Heart left ventricle (tissue), 16 donors: ENCODE results near the gene PSMA2. TPM values are rescaled to one million over a fixed set of nuclear protein-coding genes. Genes with fewer than 3 reads are reported as not detected.

Source experiments
- ATAC-seq, 4 donors: fragments of 200-7000 bp; cut with Tn5 transposase; one replicate each; pipeline ENCODE4 v1.9.1; 2020 to 2022; ENCODE audit warnings: moderate library complexity in 4 of 4, mild to moderate bottlenecking in 3 of 4, moderate number of reproducible peaks in 1 of 4
- DNase-seq, 5 donors: peaks; one replicate each; pipeline ENCODE4 v3.0.0-alpha.2; 2020
- H3K27ac ChIP-seq, 12 donors: fragments of 200-600 bp; sonication (generic) in 4 of 12; one replicate each; pipeline versions ENCODE4 v1.5.0 to v1.8.0; 2016 to 2022; ENCODE audit warnings: mild to moderate bottlenecking in 2 of 12
- H3K27me3 ChIP-seq, 9 donors: fragments of 200-600 bp; sonication (generic) in 2 of 9; one replicate each; pipeline versions ENCODE4 v1.5.1 to v1.8.0; 2016 to 2022; ENCODE audit warnings: mild to moderate bottlenecking in 3 of 9
- H3K36me3 ChIP-seq, 9 donors: fragments of 200-600 bp; sonication (generic) in 2 of 9; one replicate each; pipeline versions ENCODE4 v1.5.0 to v1.8.0; 2018 to 2022; ENCODE audit warnings: mild to moderate bottlenecking in 2 of 9
- H3K4me1 ChIP-seq, 12 donors: fragments of 200-600 bp; sonication (generic) in 4 of 12; one replicate each; pipeline versions ENCODE4 v1.5.0 to v1.8.0; 2016 to 2022; ENCODE audit warnings: mild to moderate bottlenecking in 3 of 12
- H3K4me3 ChIP-seq, 12 donors: fragments of 200-600 bp; sonication (generic) in 4 of 12; one replicate each; pipeline versions ENCODE4 v1.5.0 to v1.8.0; 2017 to 2022; ENCODE audit warnings: mild to moderate bottlenecking in 9 of 12, moderate library complexity in 4 of 12
- H3K9me3 ChIP-seq, 12 donors: fragments of 200-600 bp; sonication (generic) in 4 of 12; one replicate each; pipeline versions ENCODE4 v1.5.0 to v1.8.0; 2016 to 2022; ENCODE audit warnings: mild to moderate bottlenecking in 1 of 12
- CTCF ChIP-seq, 12 donors: fragments of 200-600 bp; sonication (generic) in 4 of 12; IDR thresholded peaks; one replicate each; pipeline versions ENCODE4 v1.5.0 to v1.8.0; 2018 to 2022; ENCODE audit warnings: antibody characterized with exemption in 12 of 12, mild to moderate bottlenecking in 5 of 12
- POLR2A ChIP-seq, 2 donors: fragments of 450-650 bp; IDR thresholded peaks; one replicate each; pipeline ENCODE4 v1.6.1; 2017; ENCODE audit warnings: antibody characterized with exemption in 2 of 2, mild to moderate bottlenecking in 2 of 2, moderate library complexity in 2 of 2
- WGBS, 4 donors: extraction: QIAGEN DNeasy Blood & Tissue Kit in 2 of 4; methylation state at CpG; one replicate each; pipeline versions ENCODE4 v1.1.5 to v1.1.7; 2013 to 2018; 5-methylcytosine and 5-hydroxymethylcytosine counted together
- intact Hi-C, 10 donors: fragments of 100-400 bp; cut with DNase I; formaldehyde crosslinking; loops; one replicate each; pipeline versions ENCODE4 v1.11.1 to v1.14.2; 2022
- polyA plus RNA-seq, 2 donors: library from polyadenylated mRNA; stranded (reverse); fragments of 200-250 nt; gene quantifications; one replicate each; pipeline ENCODE4 v1.2.3, GENCODE V29; 2013
- total RNA-seq, 9 donors: library from RNA; depleted of rRNA in 2 of 9; stranded (reverse); fragments of >200 nt in 2 of 9; fragmentation: NEBNext Ultra II Directional in 3 of 9; extraction: Animal tissue kit (Norgen Biotek cat#: 25700) in 3 of 9; gene quantifications; one replicate each; pipeline versions ENCODE4 v1.1.0 to v1.2.4, GENCODE V29; 2016 to 2023
- donor health status: ischemic (EF 13 %, LVEDD 7.1; RV severe dilation, severe dysfunction).
- donor health status: healthy with polysubstance abuse.
- donor health status: DM: no; HTN: yes; CAD: no.
- donor health status: DM: no; HTN: no; CAD: no.
- donor health status: ischemic (EF 25% LVEDD 6.9; RV normal size, moderate dysfunction).
- donor health status: ischemic (EF 25% LVEDD 5.7; RV mildly dilated, moderate dysfunction).
- donor health status: healthy.
- donor health status: DM: yes; HTN: yes; CAD: no.
- donor health status: ischemic (EF 35%, LVEDD 5.7; RV mildly dilated, moderate dysfunction).
- donor health status: nonischemic (EF 11% LVEDD 7.7; RV severe dilation, severe dysfunction).
- donor health status: DM: yes; HTN: yes; CAD: no.
- donor health status: PGD.
- donor health status: ischemic (EF 29% LVEDD 5.4; RV normal size, mild dysfunction).
- donor health status: nonischemic (EF 23%, LVEDD 6.1; RV moderate dilation, normal function).

PSMA2 gene
- total and polyA plus RNA-seq, 11 donors: 41.8 to 139 (median 75.8) TPM

GRCh38 chr7:42952328-42952727, 20.4 kb upstream of the PSMA2 start:
- no peaks in the 10 kb centered on the region for H3K36me3 ChIP-seq
- ATAC-seq: no peak
- no peak for TF ChIP-seq POLR2A (IDR thresholded peaks at IDR 0.05)
- no peak for TF ChIP-seq CTCF (IDR thresholded peaks at IDR 0.05)

DNA sequence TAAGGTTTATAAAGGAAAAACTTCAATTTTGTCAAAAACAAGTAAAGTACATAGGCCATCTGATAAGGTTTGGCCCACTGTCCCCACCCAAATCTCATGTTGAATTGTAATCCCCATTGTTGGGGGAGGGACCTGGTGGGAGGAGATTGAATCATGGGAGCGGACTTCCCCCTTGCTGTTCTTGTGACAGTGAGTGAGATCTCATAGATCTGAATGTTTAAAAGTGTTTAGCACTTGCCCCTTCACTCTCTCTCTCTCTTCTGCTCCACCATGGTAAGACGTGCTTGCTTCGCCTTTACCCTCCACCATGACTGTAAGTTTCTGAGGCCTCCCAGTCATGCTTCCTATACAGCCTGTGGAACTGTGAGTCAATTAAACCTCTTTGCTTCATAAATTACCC, 18.4 kb upstream of the PSMA2 start:
- Histone ChIP-seq H3K4me3 (no peak overlapping the region), H3K27me3 (no peaks in the 10 kb centered on the region), H3K27ac (no peak overlapping the region), H3K4me1 (no peaks in the 10 kb centered on the region), H3K9me3 (no peaks in the 10 kb centered on the region), H3K36me3 (no peaks in the 10 kb centered on the region)
- 57 to 82% (median 59%) methylated on average over 3 of the region's 3 CpGs for WGBS, 4 donors
- TF ChIP-seq CTCF (IDR thresholded peaks at IDR 0.05) (no peak), POLR2A (IDR thresholded peaks at IDR 0.05) (no peak)
- ATAC-seq (no peak), DNase-seq (no peak)
- intact Hi-C loops: no loop called here

More at GRCh38 chr7:42952328-42952727, 20.4 kb upstream of the PSMA2 start:
- DNase-seq: no peak
- intact Hi-C loops: no loop called here
- no peak overlapping the region for H3K4me3 ChIP-seq
- peaks cover 0 to 12% (median 0%) of the 10 kb centered on the region in 12 donors for H3K9me3 ChIP-seq
- no peak overlapping the region for H3K27ac ChIP-seq
- no peaks in the 10 kb centered on the region for H3K4me1 ChIP-seq
- no peaks in the 10 kb centered on the region for H3K27me3 ChIP-seq
- 68 to 79% (median 72%) methylated on average over 4 of the region's 4 CpGs for WGBS, 4 donors

GRCh38 chr7:42947521-42947920, 15.5 kb upstream of the PSMA2 start:
- Histone ChIP-seq H3K36me3 (no peaks in the 10 kb centered on the region), H3K27me3 (no peaks in the 10 kb centered on the region), H3K4me3 (no peak overlapping the region), H3K27ac (no peak overlapping the region), H3K9me3 (no peaks in the 10 kb centered on the region), H3K4me1 (no peaks in the 10 kb centered on the region)
- intact Hi-C loops: loop anchor here in 4 of 10 donors (10.0 kb wide), 5 partner anchors 157 to 887 kb away; partner anchors contain the start of genes COA1 (in 1 of the 4) and HECW1 (in 1 of the 4)
- ATAC-seq (no peak), DNase-seq (no peak)
- WGBS, 4 donors: 74 to 81% (median 77%) methylated on average over 2 of the region's 2 CpGs
- TF ChIP-seq CTCF (IDR thresholded peaks at IDR 0.05) (no peak), POLR2A (IDR thresholded peaks at IDR 0.05) (no peak)

DNA sequence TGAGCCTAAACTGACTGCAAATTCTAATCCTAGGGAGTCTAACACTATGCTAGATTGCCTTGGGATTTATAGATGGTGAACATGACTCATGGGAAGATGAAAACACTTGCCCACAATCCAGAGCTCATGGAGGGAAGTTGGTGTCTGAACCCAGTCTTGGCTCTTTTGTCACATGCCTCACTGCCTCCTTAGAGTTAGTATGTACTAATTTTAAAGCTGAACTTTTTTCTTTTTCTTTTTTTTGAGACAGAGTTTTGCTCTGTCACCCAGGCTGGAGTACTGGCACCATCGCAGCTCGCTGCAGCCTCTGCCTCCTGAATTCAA, 14.6 kb upstream of the PSMA2 start:
- TF ChIP-seq POLR2A (IDR thresholded peaks at IDR 0.05) (no peak), CTCF (IDR thresholded peaks at IDR 0.05) (no peak)
- no peaks in the 10 kb centered on the region for H3K36me3 ChIP-seq
- ATAC-seq (no peak), DNase-seq (no peak)
- H3K27me3 ChIP-seq: no peaks in the 10 kb centered on the region
- intact Hi-C loops: loop anchor here in 4 of 10 donors (10.0 kb wide), 5 partner anchors 158 to 888 kb away; partner anchors contain the start of genes COA1 (in 1 of the 4) and HECW1 (in 1 of the 4)
- no peaks in the 10 kb centered on the region for H3K9me3 ChIP-seq
- no peaks in the 10 kb centered on the region for H3K4me1 ChIP-seq
- WGBS, 4 donors: 89 to 94% (median 93%) methylated on average over 2 of the region's 2 CpGs
- H3K27ac ChIP-seq: no peak overlapping the region
- no peak overlapping the region for H3K4me3 ChIP-seq
